Activated CD4-positive, alpha-beta T cell treated with anti-CD3 and anti-CD28 coated beads, Interleukin-2, amount 50 U/mL, for 1 hour (primary cell): ENCODE results near the gene NDOR1.

Experiments used
- DNase-seq: peaks from one replicate; pipeline ENCODE4 v3.0.0-alpha.2; 2020

Gene NDOR1

DNA sequence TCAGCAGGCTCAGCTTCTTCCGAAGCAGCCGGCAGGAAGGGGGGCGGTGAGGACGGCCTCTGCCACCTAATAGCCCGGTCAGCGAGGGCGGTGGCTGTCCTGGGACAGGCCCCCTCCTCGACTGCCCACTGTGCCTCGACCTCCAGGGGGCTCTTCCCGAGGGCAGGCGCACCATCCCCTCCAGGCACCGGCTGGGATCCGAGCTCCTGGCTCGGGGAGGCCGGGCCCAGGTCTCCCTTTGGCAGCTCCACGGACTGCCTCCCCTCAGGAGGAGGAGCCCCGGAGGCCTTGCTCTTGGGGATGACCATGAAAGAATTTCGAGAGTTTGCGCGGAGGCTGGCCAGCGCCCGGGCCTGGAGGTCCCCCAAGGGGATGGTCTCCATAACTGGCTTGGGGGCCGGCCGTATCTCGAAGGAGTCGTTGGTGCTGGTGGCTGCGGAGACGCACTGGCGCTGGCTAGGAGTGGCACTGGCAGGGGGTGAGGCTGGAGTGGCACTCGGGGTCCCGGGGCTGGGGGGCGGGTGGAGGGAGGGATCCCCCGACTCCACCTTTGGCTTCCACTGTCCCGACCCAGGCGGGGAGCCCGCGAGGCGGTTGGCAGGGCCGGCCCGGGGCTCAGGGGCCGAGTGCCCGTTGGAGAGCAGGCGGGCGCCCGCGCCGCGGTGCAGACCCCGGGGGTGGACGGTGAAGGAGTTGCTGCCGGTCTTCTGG is 5.9 kb upstream of the NDOR1 start:
- no peak for DNase-seq

DNA sequence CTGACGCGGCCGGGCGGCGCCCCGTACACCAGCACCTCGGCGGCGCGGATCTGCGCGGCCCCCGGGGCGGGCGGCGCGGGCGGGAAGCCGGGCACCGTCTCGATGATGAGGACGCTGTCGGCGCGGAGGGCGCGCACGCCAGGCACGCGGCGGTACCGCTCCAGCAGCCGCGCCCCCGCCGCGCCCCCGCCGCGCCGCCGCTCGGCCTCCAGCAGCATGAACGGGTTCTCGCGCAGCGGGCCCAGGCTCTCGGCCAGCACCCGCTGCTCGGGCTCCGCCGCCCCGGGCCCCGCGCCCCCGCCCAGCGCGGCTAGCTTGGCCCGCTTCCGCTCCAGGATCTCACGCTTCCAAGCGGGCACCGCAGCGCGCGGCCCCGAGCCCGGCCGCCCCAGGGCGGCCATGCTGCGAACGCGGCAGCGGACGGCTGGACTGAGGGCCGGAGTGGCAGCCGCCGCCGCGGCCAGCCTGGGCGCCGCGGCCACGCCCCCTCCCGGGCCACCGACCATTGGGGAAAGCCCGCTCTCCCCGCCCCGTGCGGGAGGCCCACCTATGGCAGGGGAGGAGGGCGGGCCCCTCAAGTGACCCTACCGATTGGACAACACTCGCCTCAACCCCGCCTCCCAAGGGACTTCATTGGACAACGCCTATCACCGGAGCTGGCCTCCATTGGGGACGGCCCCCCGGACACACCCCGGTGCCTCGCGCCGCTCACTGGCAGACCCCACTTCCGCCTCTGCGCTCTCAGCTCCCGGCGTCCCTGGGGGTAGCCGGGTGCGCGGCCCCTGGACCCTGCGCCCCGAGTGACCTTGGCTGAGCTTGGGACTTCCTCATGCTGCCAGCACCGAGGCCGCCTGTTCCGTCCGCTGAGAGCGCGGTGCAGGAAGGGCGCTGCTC is 4.9 kb upstream of the NDOR1 start, which contains the start of gene TPRN:
TPRN (minus strand) TSS at position 431 of the 894 bp plus-strand sequence; CDS start at position 401, 30 bp downstream.
- peak; percentile 98 for DNase-seq

DNA sequence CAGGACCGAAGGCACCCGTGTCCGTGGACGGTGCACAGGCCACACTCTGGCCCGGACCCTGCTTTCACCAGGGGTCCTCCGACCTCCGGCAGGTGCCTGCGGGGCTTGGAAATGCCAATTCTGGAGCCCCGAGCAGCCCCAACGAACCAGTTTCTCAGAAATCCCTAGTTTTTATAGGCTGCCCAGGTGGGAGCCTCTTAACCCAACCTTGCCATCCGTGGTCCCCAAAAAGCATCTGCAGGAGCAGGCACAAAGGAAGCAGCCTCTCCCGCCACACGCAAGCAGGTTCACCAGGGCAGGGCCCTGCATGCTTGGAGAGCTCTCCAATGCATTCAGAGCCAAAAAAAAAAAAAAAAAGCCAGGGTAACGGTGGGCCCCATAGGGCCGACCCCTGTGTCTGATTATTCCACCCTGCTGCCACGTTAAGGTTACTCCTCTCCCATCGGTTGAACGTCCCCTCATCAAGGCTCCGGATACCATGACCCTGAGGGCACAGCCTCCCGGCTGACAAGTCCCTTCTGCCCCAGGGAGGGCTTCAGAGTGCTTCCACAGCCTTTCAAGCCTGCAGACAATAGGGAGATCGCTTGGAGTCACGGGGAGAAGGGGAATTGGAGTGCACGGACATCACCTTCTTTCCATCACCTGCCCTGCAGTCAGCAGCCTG is 4.2 kb upstream of the NDOR1 start:
- no peak for DNase-seq

DNA sequence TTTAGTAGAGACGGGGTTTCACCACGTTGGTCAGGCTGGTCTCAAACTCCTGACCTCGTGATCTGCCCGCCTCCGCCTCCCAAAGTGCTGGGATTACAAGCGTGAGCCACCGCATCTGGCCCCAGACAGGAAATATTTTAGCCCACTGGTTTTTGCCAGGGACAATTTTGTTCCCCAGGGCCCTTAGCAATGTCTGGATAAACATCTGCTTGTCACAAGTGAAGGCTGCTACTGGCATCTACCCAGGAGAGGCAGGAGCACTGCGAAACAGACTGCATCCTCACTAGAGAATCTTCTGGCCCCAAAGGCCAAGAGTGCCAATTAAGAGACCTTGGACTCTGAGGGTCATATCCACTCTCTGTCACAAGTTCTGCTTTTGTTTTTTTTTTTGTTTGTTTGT is 2.5 kb upstream of the NDOR1 start:
- no peak for DNase-seq

GRCh38 chr9:137204731-137205125 is 772 bp upstream of the NDOR1 start:
- no peak for DNase-seq

- no peak for DNase-seq
Observed at GRCh38 chr9:137206602-137207001, 1.1 kb downstream of the NDOR1 start.

DNA sequence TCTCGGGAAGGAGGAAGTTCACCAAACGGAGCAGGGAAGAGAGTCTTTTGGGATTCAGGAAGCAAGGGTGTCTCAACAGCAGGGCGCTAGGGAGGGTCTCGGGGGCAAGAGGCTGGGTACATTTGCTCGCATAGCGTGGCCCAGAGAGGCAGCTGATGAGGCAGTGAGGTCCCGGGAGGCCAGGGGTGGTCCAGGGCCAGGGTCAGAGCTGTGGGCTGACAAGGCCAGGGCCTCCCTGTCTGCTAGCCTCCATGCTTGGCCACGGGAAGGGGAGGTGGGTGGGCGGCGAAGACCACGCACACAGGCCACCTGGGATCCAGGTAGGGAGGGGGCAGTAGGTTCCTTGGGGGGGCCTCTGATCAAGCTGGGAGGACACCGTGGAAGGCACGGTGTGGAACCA is 6.0 kb downstream of the NDOR1 start:
- no peak for DNase-seq

DNA sequence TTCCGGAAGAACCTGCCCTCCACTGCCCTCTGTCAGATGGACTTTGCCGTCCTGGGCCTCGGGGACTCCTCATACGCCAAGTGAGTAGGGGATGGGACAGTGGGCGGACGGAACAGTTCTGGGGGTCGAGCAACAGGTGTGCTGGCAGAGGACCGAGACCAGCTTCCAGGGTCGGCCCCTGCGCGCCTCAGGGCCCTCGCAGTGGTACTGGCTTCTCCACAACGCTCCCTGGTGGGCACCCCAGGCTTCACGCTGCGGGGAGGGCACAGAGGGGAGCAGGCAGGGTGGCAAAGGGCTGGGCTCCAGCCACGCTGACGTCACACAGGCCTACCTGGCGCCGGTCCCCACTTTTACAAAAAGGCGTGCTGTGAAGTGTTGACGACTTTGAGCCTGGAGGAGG is 7.0 kb downstream of the NDOR1 start:
- no peak for DNase-seq

DNA sequence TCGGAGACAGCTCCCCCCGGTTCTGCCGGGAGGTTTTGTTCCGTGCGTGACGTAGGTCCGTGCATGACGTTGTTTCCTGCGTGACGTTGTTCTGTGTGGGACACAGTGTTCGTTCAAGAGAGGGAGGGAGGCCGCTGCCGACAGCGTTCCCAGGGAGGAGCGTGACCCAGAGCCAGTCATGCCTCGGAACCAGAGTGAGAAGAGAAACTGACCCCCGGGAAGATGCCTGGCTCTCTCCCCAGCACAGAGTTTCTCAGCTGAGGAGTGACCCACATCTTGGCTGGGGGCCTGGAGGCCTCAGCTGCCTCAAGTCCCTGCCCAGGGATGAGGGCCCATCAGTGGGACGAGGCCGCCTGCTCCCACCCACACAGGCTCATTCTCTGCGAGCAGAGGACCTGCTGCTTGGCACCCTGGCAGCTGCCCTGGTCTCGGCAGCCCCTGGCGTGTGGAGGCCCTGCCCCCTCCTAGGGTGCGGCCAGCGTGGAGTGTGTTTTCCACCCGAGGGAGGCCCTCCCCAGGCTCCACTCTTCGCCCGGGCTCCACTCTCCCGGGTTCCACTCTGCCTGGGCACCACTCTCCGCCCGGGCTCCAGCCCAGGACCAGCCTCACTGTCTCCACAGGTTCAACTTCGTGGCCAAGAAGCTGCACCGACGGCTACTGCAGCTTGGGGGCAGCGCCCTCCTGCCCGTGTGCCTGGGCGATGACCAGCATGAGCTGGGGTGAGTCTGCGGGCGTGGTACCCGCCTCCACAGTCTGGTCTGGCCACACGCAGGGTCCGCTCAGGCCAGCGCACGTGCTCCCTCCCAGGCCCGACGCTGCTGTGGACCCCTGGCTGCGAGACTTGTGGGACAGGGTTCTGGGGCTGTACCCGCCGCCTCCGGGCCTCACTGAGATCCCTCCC is 7.9 kb downstream of the NDOR1 start:
- no peak for DNase-seq

DNA sequence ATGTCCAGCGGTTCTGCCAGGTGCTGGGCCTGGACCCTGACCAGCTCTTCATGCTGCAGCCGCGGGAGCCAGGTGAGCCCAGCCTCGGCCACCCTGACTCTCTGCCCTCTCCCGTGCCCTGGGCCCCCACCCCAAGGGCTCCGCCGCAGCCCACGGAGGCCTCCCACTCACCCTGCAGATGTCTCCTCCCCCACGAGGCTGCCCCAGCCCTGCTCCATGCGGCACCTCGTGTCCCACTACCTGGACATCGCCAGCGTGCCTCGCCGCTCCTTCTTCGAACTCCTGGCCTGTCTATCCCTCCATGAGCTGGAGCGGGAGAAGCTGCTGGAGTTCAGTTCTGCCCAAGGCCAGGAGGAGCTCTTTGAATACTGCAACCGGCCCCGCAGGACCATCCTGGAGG is 9.1 kb downstream of the NDOR1 start:
- no peak for DNase-seq

- DNase-seq = no peak
Observed at GRCh38 chr9:137215196-137215986, 9.9 kb downstream of the NDOR1 start.

GRCh38 chr9:137216188-137216965 is 10.9 kb downstream of the NDOR1 start:
- no peak for DNase-seq

DNA sequence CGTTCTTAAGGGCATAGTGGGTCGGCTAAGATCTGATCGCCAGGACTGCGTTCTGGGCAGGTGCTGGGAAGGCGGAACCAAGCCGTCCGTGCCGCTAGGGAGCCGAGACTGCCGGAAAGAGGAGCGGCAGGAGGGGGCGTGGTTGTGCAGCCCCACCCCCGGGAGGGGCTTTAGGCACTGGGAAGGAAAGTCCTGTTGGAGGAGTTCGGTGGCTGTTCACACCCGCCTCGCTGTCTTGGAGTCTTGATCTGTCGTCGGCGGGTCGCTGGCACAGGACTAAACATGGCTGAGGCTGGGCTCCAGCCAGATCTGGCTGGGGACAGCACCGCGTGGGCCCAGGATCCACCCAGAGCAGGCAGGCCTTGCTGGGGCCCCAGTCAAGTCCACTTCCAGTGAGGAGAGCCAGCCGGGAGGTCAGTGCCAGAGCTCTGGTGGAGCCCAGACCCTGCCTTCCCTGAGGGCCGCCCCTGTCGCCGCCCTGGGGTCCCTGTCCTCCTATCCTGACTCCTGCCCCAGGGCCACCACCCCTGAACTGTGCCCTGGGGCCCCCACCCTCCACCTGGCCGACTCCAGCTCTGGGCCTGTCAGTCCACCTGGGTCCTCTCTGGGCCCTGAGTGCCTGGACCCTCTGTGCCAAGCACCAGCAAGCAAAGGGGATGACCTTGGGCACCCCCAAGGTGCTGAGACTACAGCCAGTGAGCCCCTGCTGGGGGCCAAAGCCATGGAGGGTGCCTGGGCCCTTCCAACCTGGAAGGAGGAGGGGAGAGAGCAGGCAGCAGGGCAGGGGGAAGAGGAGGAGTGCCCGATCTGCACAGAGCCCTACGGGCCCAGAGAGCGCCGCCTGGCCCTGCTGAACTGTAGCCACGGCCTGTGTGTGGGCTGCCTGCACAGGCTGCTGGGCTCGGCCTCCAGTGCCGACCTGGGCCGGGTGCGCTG is 12.0 kb downstream of the NDOR1 start:
- no peak for DNase-seq

- DNase-seq = no peak
Observed at GRCh38 chr9:137218212-137218753, 12.8 kb downstream of the NDOR1 start.

GRCh38 chr9:137218754-137219271 is 13.3 kb downstream of the NDOR1 start:
- DNase-seq = no peak

- no peak for DNase-seq
Observed at GRCh38 chr9:137219757-137220316, 14.3 kb downstream of the NDOR1 start.

- DNase-seq = no peak
Observed at GRCh38 chr9:137220317-137221094, 15.0 kb downstream of the NDOR1 start.

- no peak for DNase-seq
Observed at GRCh38 chr9:137221095-137221505, 15.6 kb downstream of the NDOR1 start.
